CD14-positive monocyte (primary cell): ENCODE measurements around the gene CCDC34. TPM values are rescaled to one million over a fixed set of nuclear protein-coding genes. Genes with fewer than 3 reads are reported as not detected.

ENCODE experiments used
- DNase-seq, 3 donors: peaks; one replicate each; pipeline ENCODE4 v3.0.0-alpha.2; 2011 to 2022
- H2AFZ ChIP-seq: 2 replicates; pipeline ENCODE4 v1.6.0; 2012; ENCODE audit warnings: mild to moderate bottlenecking, low read depth, low read length, inconsistent platforms; ENCODE audit not compliant: insufficient read depth, poor library complexity, severe bottlenecking
- H3K27ac ChIP-seq, 2 donors: 1 replicate in 1 of 2; 2 replicates in 1 of 2; pipeline ENCODE4 v1.5.1; 2012 to 2013; ENCODE audit warnings: low read length in 2 of 2, control low read depth in 1 of 2, inconsistent platforms in 1 of 2, low read depth in 1 of 2, mild to moderate bottlenecking in 1 of 2
- H3K27me3 ChIP-seq, 2 donors: one replicate each; pipeline versions ENCODE4 v1.6.0 to v1.6.1; 2011 to 2013; ENCODE audit warnings: low read length in 2 of 2; ENCODE audit not compliant: control insufficient read depth in 2 of 2, insufficient read depth in 2 of 2
- H3K36me3 ChIP-seq, 2 donors: replicated peaks in 1 of 2; 1 replicate in 1 of 2; 2 replicates in 1 of 2; pipeline versions ENCODE4 v1.5.1 to v1.6.1; 2012 to 2013; ENCODE audit warnings: low read length in 2 of 2, control low read depth in 1 of 2, inconsistent platforms in 1 of 2, mild to moderate bottlenecking in 1 of 2; ENCODE audit not compliant: insufficient read depth in 2 of 2, control insufficient read depth in 1 of 2
- H3K4me1 ChIP-seq, 2 donors: 1 replicate in 1 of 2; 2 replicates in 1 of 2; pipeline versions ENCODE4 v1.5.1 to v1.6.1; 2012 to 2013; ENCODE audit warnings: low read length in 2 of 2, control low read depth in 1 of 2, inconsistent platforms in 1 of 2, mild to moderate bottlenecking in 1 of 2, moderate library complexity in 1 of 2; ENCODE audit not compliant: insufficient read depth in 2 of 2, control insufficient read depth in 1 of 2
- H3K4me2 ChIP-seq: replicated peaks from 2 replicates; pipeline ENCODE3; 2012; ENCODE audit warnings: low read length, moderate library complexity, mild to moderate bottlenecking; ENCODE audit not compliant: poor library complexity, severe bottlenecking; ENCODE audit errors: extremely low read depth
- H3K4me3 ChIP-seq, 3 experiments: fragments of 200-600 bp in 1 of 3; sonication (generic) in 1 of 3; replicated peaks in 1 of 3; 1 replicate in 2 of 3; 2 replicates in 1 of 3; pipeline ENCODE4 v1.5.1; 2011 to 2013; ENCODE audit warnings: low read length in 3 of 3, mild to moderate bottlenecking in 3 of 3, control low read depth in 2 of 3, low read depth in 2 of 3, inconsistent platforms in 1 of 3, moderate library complexity in 1 of 3
- H3K79me2 ChIP-seq: 2 replicates; pipeline ENCODE4 v1.6.0; 2012; ENCODE audit warnings: mild to moderate bottlenecking, control low read depth, inconsistent platforms, low read length, moderate library complexity; ENCODE audit not compliant: insufficient read depth
- H3K9ac ChIP-seq: 2 replicates; pipeline ENCODE4 v1.6.0; 2017; ENCODE audit warnings: low read length, mild to moderate bottlenecking; ENCODE audit not compliant: insufficient read depth, poor library complexity, severe bottlenecking
- H3K9me3 ChIP-seq, 2 donors: replicated peaks in 1 of 2; 1 replicate in 1 of 2; 2 replicates in 1 of 2; pipeline versions ENCODE4 v1.5.1 to v1.6.1; 2012 to 2013; ENCODE audit warnings: low read length in 2 of 2, control low read depth in 1 of 2; ENCODE audit not compliant: control insufficient read depth in 1 of 2, insufficient read depth in 1 of 2
- H4K20me1 ChIP-seq: 2 replicates; pipeline ENCODE4 v1.6.0; 2012; ENCODE audit warnings: mild to moderate bottlenecking, low read length, control low read depth, moderate library complexity; ENCODE audit not compliant: insufficient read depth
- H3K27ac Mint-ChIP-seq, 7 donors: one replicate each; pipeline ENCODE4 v1.8.0; 2020; ENCODE audit warnings: mild to moderate bottlenecking in 7 of 7, mixed read lengths in 7 of 7, moderate library complexity in 6 of 7, inconsistent platforms in 2 of 7
- H3K27me3 Mint-ChIP-seq, 3 donors: one replicate each; pipeline ENCODE4 v1.8.0; 2021 to 2022; ENCODE audit warnings: low read depth in 3 of 3, mild to moderate bottlenecking in 3 of 3, mixed read lengths in 3 of 3, moderate library complexity in 3 of 3, inconsistent platforms in 1 of 3
- H3K36me3 Mint-ChIP-seq, 2 donors: one replicate each; pipeline ENCODE4 v1.8.0; 2020; ENCODE audit warnings: mixed read lengths in 2 of 2, inconsistent platforms in 1 of 2, mild to moderate bottlenecking in 1 of 2
- H3K4me1 Mint-ChIP-seq: one replicate; pipeline ENCODE4 v1.8.0; 2020; ENCODE audit warnings: mild to moderate bottlenecking, mixed read lengths
- H3K4me3 Mint-ChIP-seq, 2 donors: one replicate each; pipeline ENCODE4 v1.8.0; 2020; ENCODE audit warnings: mild to moderate bottlenecking in 2 of 2, mixed read lengths in 2 of 2, moderate library complexity in 1 of 2
- H3K9me3 Mint-ChIP-seq, 7 donors: one replicate each; pipeline ENCODE4 v1.8.0; 2020 to 2022; ENCODE audit warnings: mixed read lengths in 7 of 7, mild to moderate bottlenecking in 6 of 7, moderate library complexity in 6 of 7, inconsistent platforms in 2 of 7
- WGBS: methylation state at CpG from one replicate; pipeline ENCODE4 v1.1.5; 2013; ENCODE audit warnings: missing lambda C conversion rate; ENCODE audit not compliant: insufficient coverage; 5-methylcytosine and 5-hydroxymethylcytosine counted together
- intact Hi-C, 2 donors: fragments of 100-400 bp; cut with micrococcal nuclease; formaldehyde crosslinking; loops; one replicate each; pipeline versions ENCODE4 v1.15.0 to v1.15.1; 2023
- polyA plus RNA-seq, 3 donors: library from polyadenylated mRNA; depleted of rRNA in 1 of 3; unstranded in 2 of 3; stranded (reverse) in 1 of 3; fragments of 300-500 nt in 2 of 3; fragments of >200 nt in 1 of 3; fragmentation: Illumina TruSeq in 2 of 3; gene quantifications; 1 replicate in 2 of 3; 2 replicates in 1 of 3; pipeline ENCODE4 v1.2.3, GENCODE V29; 2012 to 2021
- TF ChIP-seq, protein P1 (sequence below): fragments of 200-600 bp; IDR thresholded peaks from one replicate; pipeline ENCODE4 v1.8.0; 2022; ENCODE audit warnings: antibody characterized with exemption, mild to moderate bottlenecking

The CCDC34 gene
- polyA plus RNA-seq, 3 donors: 0.08 to 0.11 (median 0.11) TPM

DNA sequence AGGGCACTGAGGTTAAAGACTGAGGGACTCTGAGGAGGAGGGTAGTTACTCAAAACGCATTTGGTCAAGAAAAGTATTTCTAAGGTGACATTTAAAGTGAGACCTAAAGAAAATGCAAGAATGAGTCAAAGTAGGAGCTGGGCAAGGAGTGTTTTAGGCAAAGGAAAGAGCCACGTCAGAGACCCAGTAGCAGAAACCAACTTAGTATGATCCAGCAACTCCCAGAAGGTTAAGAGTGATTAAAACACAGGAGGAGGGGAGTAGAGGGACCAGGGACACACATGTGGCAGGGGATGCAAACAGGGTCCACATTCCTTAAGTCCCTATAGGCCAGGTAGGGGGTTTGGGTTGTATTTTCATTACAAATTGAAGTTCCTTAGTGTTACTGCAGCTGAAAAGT is 24.3 kb upstream of the CCDC34 start:
- Histone ChIP-seq H3K27ac (no peak overlapping the region), H3K27me3 (no peaks in the 10 kb centered on the region), H3K9me3 (no peaks in the 10 kb centered on the region), H3K4me1 (no peaks in the 10 kb centered on the region), H3K9ac (no peak overlapping the region), H3K4me3 (no peak overlapping the region), H4K20me1 (no peaks in the 10 kb centered on the region), H3K4me2 (no peak overlapping the region), H3K36me3 (no peaks in the 10 kb centered on the region), H3K79me2 (no peaks in the 10 kb centered on the region), H2AFZ (no peak overlapping the region)
- H3K27me3 Mint-ChIP-seq: no peaks in the 10 kb centered on the region
- no peak for DNase-seq
- H3K9me3 Mint-ChIP-seq: peaks cover 0 to 3% (median 0%) of the 10 kb centered on the region in 7 donors
- WGBS: 0% methylated on average over 1 of the region's 2 CpGs
- TF ChIP-seq, protein P1, sequence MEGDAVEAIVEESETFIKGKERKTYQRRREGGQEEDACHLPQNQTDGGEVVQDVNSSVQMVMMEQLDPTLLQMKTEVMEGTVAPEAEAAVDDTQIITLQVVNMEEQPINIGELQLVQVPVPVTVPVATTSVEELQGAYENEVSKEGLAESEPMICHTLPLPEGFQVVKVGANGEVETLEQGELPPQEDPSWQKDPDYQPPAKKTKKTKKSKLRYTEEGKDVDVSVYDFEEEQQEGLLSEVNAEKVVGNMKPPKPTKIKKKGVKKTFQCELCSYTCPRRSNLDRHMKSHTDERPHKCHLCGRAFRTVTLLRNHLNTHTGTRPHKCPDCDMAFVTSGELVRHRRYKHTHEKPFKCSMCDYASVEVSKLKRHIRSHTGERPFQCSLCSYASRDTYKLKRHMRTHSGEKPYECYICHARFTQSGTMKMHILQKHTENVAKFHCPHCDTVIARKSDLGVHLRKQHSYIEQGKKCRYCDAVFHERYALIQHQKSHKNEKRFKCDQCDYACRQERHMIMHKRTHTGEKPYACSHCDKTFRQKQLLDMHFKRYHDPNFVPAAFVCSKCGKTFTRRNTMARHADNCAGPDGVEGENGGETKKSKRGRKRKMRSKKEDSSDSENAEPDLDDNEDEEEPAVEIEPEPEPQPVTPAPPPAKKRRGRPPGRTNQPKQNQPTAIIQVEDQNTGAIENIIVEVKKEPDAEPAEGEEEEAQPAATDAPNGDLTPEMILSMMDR: no peak
- H3K27ac Mint-ChIP-seq: no peak overlapping the region
- H3K4me1 Mint-ChIP-seq: no peaks in the 10 kb centered on the region
- intact Hi-C loops: no loop called here
- H3K36me3 Mint-ChIP-seq: no peaks in the 10 kb centered on the region
- no peak overlapping the region for H3K4me3 Mint-ChIP-seq

DNA sequence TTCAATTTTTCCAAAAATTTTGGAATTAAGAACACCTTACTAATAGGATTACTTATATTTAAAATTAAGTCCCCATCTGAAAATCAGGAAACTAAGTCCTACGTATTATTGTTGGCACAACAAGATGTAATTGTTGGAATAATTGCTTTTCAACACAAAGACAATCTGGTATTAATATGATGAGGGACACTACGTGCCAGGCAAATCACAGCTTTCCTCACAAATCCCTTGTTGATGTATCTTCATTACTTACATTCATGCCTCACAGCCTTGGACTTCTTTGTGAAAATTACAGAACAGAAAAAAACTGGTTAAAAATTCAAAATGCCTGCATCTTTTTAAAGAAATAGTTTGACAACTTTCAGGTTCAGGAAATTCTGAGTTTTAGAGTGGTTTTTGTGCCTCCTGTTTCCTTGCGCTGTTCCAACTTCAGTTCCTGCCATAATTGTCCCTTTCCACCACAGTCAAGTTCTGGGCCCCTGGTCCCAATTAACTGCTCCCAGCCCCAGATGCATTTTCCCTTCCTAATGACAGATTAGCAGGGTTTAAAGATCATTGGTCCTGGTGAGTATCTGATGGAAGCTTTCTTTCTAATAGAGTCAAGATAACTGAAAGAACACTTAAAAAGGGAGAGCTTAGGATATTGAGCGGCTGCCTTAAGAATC is 23.3 kb upstream of the CCDC34 start:
- Histone ChIP-seq H3K36me3 (no peaks in the 10 kb centered on the region), H3K4me2 (no peak overlapping the region), H3K27ac (no peak overlapping the region), H3K79me2 (no peaks in the 10 kb centered on the region), H3K4me3 (no peak overlapping the region), H2AFZ (no peak overlapping the region), H3K4me1 (no peaks in the 10 kb centered on the region), H4K20me1 (no peaks in the 10 kb centered on the region), H3K9me3 (no peaks in the 10 kb centered on the region), H3K9ac (no peak overlapping the region), H3K27me3 (no peaks in the 10 kb centered on the region)
- Mint-ChIP-seq H3K4me3 (peak overlapping the region in 1 of 2 donors; percentile 48), H3K27ac (no peak overlapping the region), H3K4me1 (no peaks in the 10 kb centered on the region), H3K36me3 (no peaks in the 10 kb centered on the region), H3K9me3 (peaks cover 0 to 3% (median 0%) of the 10 kb centered on the region in 7 donors), H3K27me3 (no peaks in the 10 kb centered on the region)
- TF ChIP-seq, protein P1: no peak
- intact Hi-C loops: no loop called here
- no CpG with 5 or more reads among the region's 4 CpGs for WGBS
- DNase-seq: no peak
